IPS-11a (cell line): ENCODE measurements around the gene ZNF433.
"Not testable (repeated sequence)": the region's sequence is repeated elsewhere in the genome, so short reads cannot be mapped to it uniquely, and the experiment has no call there.

Source experiments
- H3K4me3 ChIP-seq: one replicate; pipeline ENCODE4 v1.5.1; 2013; ENCODE audit warnings: low read depth, low read length, control low read depth

ZNF433 gene

DNA sequence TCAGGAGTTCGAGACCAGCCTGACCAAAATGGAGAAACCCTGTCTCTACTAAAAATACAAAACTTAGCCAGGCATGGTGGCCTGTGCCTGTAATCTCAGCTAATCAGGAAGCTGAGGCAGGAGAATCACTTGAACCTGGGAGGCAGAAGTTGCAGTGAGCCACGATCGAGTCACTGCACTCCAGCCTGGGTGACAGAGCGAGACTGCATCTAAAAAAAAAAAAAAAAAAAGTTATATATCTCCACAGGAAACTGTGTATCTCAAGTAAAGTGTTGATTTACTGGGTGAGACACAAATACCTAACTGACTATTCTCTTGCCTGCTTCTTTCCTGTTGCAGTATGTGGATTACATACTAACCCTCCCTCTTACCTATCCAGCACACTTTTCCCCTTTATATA, 43.6 kb downstream of the ZNF433 start:
- not testable (repeated sequence) for H3K4me3 ChIP-seq

DNA sequence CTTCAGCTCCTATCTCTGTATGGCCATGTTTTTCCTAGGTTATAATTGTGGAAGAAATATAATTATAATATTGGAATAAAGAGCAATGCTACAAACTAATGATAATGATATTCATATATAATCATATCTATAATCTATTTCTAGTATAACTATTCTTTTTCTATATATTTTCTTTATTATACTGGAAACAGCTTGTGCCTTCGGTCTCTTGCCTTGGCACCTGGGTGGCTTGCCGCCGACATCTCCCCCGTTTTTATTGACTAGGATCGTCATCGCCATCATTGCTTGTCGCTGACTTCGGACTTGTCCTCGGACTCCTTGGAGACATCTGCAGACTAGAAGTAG, 46.4 kb downstream of the ZNF433 start:
- H3K4me3 ChIP-seq = no peak overlapping the region

DNA sequence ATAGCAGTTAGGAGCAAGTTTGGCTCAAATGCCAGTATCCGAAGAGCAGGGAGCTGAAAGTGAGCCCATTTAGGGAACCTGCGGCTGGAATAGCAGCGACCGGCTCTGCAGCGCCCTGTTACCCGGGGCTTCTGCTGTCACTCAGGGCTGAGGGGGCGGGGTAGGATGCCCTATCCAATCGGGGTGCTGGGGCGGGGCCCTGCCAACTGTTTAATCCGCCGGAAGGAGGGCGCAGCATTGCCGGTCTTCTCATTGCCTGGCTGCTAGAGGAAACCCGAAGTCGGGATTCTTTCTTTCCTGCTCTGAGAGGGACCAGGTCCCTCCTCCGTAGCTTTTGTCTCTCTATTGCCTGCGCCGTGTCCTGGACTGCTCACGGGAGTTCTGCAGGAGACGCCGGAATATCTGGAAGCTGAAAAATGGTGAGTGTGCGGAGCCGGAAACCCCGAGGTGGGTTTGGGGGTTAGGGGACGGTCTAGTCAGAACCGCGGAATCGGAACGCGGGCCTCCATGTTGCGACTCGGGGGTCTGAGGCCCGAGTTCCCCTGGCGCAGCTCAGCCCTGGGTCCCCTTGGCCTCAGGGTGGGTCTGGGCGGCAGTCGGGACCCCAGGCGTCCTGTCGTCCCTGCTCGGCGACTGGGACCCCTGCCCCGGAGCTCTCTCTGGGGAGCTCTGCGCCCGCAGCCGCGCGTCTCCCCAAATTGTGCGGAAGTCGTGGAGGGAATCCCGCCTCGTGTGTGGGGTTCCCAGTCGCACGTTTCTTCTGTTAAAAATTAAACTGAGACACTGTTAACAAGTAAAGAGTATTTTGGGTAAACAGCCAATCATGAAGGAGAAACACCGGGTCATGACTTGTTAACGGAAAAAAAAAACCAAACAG, 47.8 kb downstream of the ZNF433 start:
- peak overlapping the region; percentile 90 for H3K4me3 ChIP-seq

DNA sequence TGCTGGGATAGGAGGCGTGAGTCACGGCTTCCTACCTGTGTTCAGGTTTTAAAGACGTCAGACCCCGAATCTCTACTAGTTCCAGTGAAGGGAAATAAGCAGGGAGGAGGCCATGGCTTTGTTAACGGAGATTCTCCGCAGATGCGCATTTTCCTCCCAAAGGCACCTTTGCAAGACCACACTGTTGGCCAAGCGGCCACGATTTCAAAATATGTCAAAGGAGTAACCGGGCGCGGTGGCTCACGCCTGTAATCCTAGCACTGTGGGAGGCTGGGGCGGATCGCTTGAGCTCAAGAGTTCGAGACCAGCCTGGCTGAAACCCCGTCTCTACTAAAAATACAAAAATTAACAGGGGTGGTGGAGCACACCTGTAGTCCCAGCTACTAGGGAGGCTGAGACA, 48.7 kb downstream of the ZNF433 start:
- H3K4me3 ChIP-seq = no peak overlapping the region

DNA sequence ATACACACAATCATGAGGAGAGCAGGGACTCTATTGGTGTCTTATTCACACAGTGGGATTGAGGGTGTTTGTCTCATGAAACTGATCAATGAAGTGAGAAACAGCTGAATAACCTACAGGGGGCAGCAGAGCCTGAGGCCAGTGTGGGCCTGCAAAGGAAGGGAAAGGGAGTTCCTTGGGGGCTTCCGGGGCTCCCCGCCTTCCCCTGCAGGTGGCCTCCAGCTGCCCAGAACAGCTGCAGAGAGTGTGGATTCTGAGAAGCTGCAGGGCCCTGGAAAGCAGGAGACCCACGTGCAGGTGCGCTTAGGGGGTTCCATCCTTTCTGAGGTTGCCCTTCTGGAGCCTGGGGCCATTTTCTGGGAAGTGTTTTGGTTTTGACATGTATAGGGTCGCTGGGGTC, 50.5 kb downstream of the ZNF433 start:
- H3K4me3 ChIP-seq = no peak overlapping the region

DNA sequence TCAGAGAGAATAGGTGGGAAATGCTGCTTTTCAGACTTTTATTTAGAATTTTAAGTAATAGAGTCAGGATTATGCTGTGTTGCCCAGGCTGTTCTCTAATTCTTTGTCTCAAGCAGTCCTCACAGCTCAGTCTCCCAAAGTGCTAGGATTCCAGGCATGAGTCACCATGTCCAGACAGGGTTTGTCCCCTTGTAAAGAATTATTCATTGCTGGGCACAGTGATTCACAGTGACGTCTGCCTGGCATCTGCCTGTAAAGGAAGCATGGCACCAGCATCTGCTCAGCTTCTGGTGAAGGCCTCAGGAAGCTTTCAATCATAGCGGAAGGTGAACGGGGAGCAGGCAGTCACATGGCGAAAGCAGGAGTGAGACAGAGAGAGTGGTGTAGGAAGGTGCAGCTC, 53.0 kb downstream of the ZNF433 start:
- H3K4me3 ChIP-seq = no peak overlapping the region

DNA sequence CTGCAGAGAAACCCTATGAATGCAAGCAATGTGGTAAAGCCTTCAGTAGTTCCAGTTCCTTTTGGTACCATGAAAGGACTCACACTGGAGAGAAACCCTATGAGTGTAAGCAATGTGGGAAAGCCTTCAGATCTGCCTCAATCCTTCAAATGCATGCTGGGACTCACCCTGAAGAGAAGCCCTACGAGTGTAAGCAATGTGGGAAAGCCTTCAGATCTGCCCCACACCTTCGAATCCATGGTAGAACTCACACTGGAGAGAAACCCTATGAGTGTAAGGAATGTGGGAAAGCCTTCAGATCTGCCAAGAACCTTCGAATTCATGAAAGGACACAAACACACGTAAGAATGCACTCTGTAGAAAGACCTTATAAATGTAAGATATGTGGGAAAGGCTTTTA, 56.0 kb downstream of the ZNF433 start:
- H3K4me3 ChIP-seq = no peak overlapping the region

DNA sequence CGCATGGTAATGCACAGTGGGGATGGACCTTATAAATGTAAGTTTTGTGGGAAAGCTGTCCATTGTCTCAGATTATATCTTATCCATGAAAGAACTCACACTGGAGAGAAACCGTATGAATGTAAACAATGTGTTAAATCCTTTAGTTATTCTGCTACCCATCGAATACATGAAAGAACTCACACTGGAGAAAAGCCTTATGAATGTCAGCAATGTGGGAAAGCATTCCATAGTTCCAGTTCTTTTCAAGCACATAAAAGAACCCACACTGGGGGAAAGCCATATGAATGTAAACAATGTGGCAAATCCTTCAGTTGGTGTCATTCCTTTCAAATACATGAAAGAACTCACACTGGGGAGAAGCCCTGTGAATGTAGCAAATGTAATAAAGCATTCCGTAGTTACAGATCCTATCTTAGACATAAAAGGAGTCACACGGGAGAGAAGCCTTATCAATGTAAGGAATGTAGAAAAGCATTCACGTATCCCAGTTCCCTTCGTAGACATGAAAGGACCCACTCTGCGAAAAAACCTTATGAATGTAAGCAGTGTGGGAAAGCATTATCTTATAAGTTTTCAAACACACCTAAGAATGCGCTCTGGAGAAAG, 56.9 kb downstream of the ZNF433 start:
- no peak overlapping the region for H3K4me3 ChIP-seq

DNA sequence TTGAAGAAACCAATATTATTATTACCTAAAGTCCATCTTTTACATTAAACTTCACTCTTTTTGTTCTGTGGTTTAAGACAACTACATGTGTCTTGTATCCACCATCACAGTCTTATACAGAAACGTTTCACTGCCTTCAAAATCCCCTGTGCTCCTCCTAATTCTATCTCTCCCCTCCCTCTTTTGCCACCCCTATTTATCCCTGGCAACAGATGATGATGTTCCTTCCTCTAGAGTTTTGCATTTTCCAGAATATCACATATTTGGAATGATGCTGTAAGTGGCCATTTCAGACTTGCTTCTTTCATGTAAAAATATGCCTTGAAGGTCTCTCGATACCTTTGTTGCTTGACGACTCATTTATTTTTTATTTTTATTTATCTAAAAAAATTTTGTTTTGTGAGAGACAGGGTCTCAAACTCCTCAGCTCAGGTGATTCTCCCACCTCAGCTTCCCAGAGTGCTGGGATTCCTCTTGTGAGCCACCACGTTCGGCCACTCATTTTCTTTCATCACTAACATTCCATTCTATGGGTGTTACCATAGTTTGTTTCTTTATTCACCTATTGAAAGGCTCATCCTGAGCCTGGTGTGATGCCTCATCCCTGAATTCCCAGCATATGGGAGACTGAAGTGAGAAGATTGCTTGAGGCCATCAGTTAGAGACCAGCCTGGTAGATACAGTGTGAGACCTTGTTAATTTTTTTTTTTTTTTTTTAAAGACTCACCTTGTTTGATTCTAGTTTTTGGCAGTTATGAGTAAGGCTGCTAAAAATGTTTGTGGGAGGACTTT, 62.3 kb downstream of the ZNF433 start:
- H3K4me3 ChIP-seq = no peak overlapping the region

DNA sequence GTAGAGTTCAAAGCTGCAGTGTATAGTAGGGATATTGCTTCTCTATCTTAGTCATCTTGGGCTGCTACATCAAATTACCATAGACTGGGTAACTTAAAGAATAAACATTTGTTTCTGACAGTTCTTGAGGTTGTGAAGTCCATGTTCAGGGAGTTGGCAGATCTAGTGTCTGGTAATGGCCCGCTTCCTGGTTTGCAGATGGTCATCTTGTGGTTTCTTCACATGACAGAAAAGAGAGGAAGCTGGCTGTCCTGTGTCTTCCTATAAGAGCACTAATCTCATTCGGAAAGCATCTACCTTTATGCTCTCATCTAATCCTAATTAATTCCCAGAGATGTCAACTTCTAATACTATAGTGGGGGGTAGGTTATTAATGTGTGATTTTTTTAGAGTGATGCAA, 64.4 kb downstream of the ZNF433 start:
- no peak overlapping the region for H3K4me3 ChIP-seq

DNA sequence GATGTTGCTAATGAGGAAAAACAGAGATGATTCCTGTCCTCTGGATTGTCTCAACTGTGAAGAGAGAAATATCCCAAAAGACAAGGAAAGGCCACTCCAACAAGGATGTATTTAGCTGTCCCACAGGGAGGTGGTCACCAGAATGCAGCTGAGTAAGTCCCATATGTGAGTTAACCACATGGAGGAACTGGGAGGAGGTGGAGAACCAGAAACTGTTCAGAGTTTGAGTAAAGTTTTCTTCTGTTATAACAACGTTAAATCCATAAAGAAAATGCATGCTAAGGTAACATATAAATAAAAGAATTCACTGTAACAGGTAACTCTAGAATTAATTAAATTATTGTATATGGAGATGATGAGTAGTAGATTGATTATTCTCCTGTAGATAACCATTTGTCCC, 65.3 kb downstream of the ZNF433 start:
- H3K4me3 ChIP-seq = no peak overlapping the region

DNA sequence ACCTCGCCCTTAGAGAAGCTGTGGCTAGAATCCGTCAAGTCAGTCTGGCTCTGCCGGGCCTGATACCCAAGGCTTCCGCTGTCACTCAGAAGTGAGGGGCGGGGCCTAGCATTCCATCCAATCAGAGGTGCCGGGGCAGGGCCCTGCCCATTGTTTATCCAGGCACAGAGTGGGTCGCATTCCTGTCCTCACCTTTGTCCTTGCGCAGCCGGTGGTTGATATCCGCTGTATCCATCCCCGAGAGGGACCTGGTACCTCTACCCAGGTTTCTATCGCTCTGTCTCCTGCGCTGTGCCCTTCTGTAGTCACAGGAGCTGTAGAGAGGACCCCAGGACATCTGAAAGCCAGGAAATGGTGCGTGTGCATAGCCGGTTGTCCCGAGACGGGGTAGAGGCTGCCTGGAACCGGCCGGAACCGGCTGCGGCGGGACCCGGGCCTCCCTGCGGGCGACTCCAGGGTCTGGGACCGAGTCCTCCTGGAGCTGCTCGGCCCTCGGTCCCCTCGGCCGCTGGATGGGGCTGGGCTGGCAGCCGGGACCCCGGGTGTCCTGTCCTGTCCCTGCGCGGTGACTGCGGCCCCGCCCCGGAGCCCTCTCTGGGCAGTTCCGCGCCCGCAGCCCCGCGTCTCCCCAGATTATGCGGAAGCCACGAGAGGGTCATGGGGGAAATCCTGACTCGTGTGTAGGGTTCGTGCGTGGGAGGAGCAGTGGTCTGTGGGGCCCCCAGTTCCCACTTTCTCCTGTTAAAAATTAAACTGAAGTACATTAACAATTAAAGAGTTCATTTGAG, 70.4 kb downstream of the ZNF433 start, which contains the start of gene ZNF763:
Gene ZNF763 (plus strand): TSS at position 183 of the 788 bp plus-strand sequence. CDS start 169 bp downstream, at position 352.
- H3K4me3 ChIP-seq = peak within 1 kb of the TSS; percentile 62
